CD4-positive, alpha-beta T cell (primary cell): ENCODE results near the gene ADRA2B. TPM values are rescaled to one million over a fixed set of nuclear protein-coding genes. Genes with fewer than 3 reads are reported as not detected.

Experiments used
- ATAC-seq: fragments of 200-7000 bp; cut with Tn5 transposase; one replicate; pipeline ENCODE4 v1.10.0; 2022; ENCODE audit warnings: mild to moderate bottlenecking; ENCODE audit not compliant: poor library complexity
- CTCF ChIA-PET: fragments of 350-600 bp; sonication (Branson Sonifier 250); formaldehyde crosslinking; loops from one replicate; lab custom pipeline; 2021; ENCODE audit warnings: antibody characterized with exemption, inconsistent platforms; lab: Charles Lee
- POLR2A ChIA-PET: fragments of 350-600 bp; sonication (Branson Sonifier 250); formaldehyde crosslinking; loops from one replicate; lab custom pipeline; 2021; ENCODE audit warnings: antibody characterized with exemption, inconsistent platforms; lab: Charles Lee
- DNase-seq, 14 experiments: peaks; one replicate each; pipeline ENCODE4 v3.0.0-alpha.2; 2013 to 2020; ENCODE audit warnings: mixed read lengths in 2 of 14
- H3K27ac ChIP-seq, 2 donors: one replicate each; pipeline versions ENCODE4 v1.5.1 to v1.7.0; 2013; ENCODE audit warnings: low read length in 2 of 2, low read depth in 1 of 2, mild to moderate bottlenecking in 1 of 2
- H3K27me3 ChIP-seq, 2 experiments: 1 replicate in 1 of 2; 2 replicates in 1 of 2; pipeline versions ENCODE4 v1.6.1 to v1.7.0; 2013; ENCODE audit warnings: low read length in 2 of 2, control low read depth in 1 of 2, mild to moderate bottlenecking in 1 of 2, moderate library complexity in 1 of 2; ENCODE audit not compliant: insufficient read depth in 2 of 2, control insufficient read depth in 1 of 2
- H3K36me3 ChIP-seq: one replicate; pipeline ENCODE4 v1.6.1; 2013; ENCODE audit warnings: low read length, control low read depth; ENCODE audit not compliant: insufficient read depth
- H3K4me1 ChIP-seq: one replicate; pipeline ENCODE4 v1.6.1; 2013; ENCODE audit warnings: low read length, control low read depth; ENCODE audit not compliant: insufficient read depth
- H3K4me3 ChIP-seq: one replicate; pipeline ENCODE4 v1.5.1; 2013; ENCODE audit warnings: mild to moderate bottlenecking, low read length, moderate library complexity
- H3K9me3 ChIP-seq, 2 experiments: 1 replicate in 1 of 2; 2 replicates in 1 of 2; pipeline versions ENCODE4 v1.6.1 to v1.7.0; 2013; ENCODE audit warnings: low read length in 2 of 2, mild to moderate bottlenecking in 2 of 2, control low read depth in 1 of 2, moderate library complexity in 1 of 2; ENCODE audit not compliant: control insufficient read depth in 1 of 2, insufficient read depth in 1 of 2
- H3K27ac Mint-ChIP-seq: one replicate; pipeline ENCODE4 v1.8.0; 2020; ENCODE audit warnings: mixed read lengths
- H3K27me3 Mint-ChIP-seq: one replicate; pipeline ENCODE4 v1.8.0; 2021; ENCODE audit warnings: mixed read lengths
- H3K36me3 Mint-ChIP-seq: one replicate; pipeline ENCODE4 v1.8.0; 2021; ENCODE audit warnings: low read depth, mixed read lengths
- H3K4me1 Mint-ChIP-seq: one replicate; pipeline ENCODE4 v1.8.0; 2021; ENCODE audit warnings: low read depth, mixed read lengths
- H3K4me3 Mint-ChIP-seq: one replicate; pipeline ENCODE4 v1.8.0; 2020; ENCODE audit warnings: mild to moderate bottlenecking, mixed read lengths
- H3K9me3 Mint-ChIP-seq: one replicate; pipeline ENCODE4 v1.8.0; 2020; ENCODE audit warnings: mixed read lengths
- CTCF ChIP-seq: fragments of 200-600 bp; IDR thresholded peaks from one replicate; pipeline ENCODE4 v1.8.0; 2022; ENCODE audit warnings: antibody characterized with exemption, mild to moderate bottlenecking
- intact Hi-C, 2 experiments: fragments of 100-400 bp; cut with DNase I in 1 of 2; cut with micrococcal nuclease in 1 of 2; formaldehyde crosslinking; loops; one replicate each; pipeline versions ENCODE4 v1.15.1 to v1.9.0; 2023 to 2025; cut with DNase I, micrococcal nuclease
- total RNA-seq, 174 experiments: library from RNA in 2 of 174; stranded (reverse) in 2 of 174; gene quantifications; one replicate each; pipeline ENCODE4 v1.2.3 and lab custom pipeline; 2021 to 2026

The ADRA2B gene
- total RNA-seq, 2 experiments from 2014 or later = 0.52 to 0.84 TPM

DNA sequence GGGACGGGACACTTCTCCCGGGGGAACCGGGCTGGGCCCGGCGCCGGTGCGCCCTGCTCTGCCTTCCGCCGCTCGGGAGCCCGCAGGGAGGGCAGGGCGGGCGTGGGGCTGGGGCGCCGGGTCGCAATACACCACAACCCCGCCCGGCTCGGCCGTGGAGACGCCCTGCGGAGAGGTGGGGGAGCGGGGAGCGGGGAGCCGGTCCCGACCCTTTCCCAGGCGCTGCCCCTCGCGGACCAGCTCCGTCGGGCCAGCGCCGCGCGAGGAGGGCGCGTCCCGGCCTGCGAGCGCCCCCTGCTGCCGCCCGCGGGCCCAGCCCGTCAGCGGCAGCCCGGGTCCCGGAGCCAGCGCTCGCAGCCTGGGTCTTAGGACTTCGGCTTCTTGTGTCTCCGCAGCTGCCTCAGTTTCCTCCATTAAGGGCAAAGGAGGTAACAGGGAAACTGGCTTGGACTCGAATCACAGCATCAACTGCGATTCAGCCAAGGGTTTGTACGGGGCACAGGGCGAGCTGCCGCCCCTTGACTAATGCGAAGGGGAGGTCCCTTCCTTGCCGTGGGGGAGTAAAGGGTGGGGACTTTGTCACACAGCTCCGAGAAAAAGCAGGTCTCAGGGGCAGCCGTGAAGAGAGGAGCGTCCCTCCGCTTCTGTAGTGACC lies 635 bp upstream of the ADRA2B start:
- no peak overlapping the region for H3K27ac ChIP-seq
- peaks cover 31% of the 10 kb centered on the region for H3K27me3 Mint-ChIP-seq
- no peaks in the 10 kb centered on the region for H3K36me3 ChIP-seq
- ATAC-seq (peak; percentile 75), DNase-seq (peak in 13 of 14 experiments; percentile 37 to 86 (median 55))
- peak overlapping the region; percentile 77 for H3K4me3 Mint-ChIP-seq
- ChIA-PET POLR2A (interaction anchor here (0.7 to 1.7 kb wide), 6 partner anchors 10 to 125 kb away, joined by 3 to 8 read pairs (median 4); partner anchors contain the start of genes ANKRD36C, ASTL and STARD7), CTCF (interaction anchor here (0.7 to 3.5 kb wide), 23 partner anchors 9 to 125 kb away, joined by 3 to 35 read pairs (median 5); partner anchors contain the start of genes ANKRD36C, ASTL, DUSP2 and STARD7)
- no peaks in the 10 kb centered on the region for H3K9me3 ChIP-seq
- no peaks in the 10 kb centered on the region for H3K9me3 Mint-ChIP-seq
- intact Hi-C loops = loop anchor here (2.0 to 10.0 kb wide), 3 partner anchors 92 to 124 kb away; no protein-coding TSS in a partner anchor
- peaks cover 10% of the 10 kb centered on the region for H3K4me1 Mint-ChIP-seq
- peaks cover 4% of the 10 kb centered on the region for H3K36me3 Mint-ChIP-seq
- no peak overlapping the region for H3K27ac Mint-ChIP-seq
- peaks cover 15 to 22% of the 10 kb centered on the region in 2 experiments for H3K27me3 ChIP-seq
- peak overlapping the region; percentile 21 for H3K4me3 ChIP-seq
- peak; percentile 61 for TF ChIP-seq CTCF
- H3K4me1 ChIP-seq = peaks cover 18% of the 10 kb centered on the region

DNA sequence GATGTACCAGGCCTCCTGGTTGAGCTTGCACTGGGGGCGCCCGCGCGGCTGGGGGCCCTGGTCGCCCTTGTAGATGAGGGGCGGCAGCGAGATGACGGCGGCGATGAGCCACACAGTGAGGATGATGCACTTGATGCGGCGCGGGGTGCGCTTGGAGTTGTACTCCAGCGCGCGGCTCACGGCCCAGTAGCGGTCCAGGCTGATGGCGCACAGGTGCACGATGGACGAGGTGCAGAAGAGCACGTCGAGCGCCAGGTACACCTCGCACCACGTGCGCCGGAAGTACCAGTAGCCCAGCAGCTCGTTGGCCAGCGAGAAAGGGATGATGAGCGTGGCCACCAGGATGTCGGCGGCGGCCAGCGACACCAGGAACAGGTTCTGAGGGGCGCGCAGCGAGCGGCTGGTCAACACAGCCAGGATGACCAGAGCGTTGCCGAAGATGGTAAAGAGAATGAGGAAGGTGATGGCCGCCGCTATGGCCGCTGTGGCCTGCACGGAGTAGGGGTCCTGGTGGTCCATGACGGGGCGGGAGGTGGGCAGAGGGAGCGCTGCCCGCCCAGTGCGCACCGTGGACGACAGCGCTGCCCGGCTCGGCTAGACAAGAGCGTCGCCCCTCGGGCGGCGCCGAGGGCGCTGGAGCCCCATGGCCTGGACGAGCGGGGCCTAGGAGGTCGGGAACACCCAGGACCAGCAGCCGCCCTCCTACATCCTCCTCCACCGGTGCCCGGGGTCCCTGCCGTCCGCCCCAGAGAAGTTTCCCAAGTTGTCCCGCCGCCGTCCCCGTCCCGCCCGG lies 544 bp downstream of the ADRA2B start:
- DNase-seq = peak in 1 of 14 experiments; percentile 43

More for the DNA sequence above, 544 bp downstream of the ADRA2B start:
- peaks cover 10% of the 10 kb centered on the region for H3K4me1 Mint-ChIP-seq
- no peaks in the 10 kb centered on the region for H3K9me3 Mint-ChIP-seq
- intact Hi-C loops = loop anchor here (2.0 to 10.0 kb wide), 3 partner anchors 91 to 123 kb away; no protein-coding TSS in a partner anchor
- peaks cover 22% of the 10 kb centered on the region for H3K27me3 Mint-ChIP-seq
- Histone ChIP-seq H3K27me3 (peaks cover 9 to 10% of the 10 kb centered on the region in 2 experiments), H3K4me3 (peak overlapping the region; percentile 24), H3K9me3 (no peaks in the 10 kb centered on the region), H3K36me3 (no peaks in the 10 kb centered on the region), H3K4me1 (peaks cover 18% of the 10 kb centered on the region), H3K27ac (no peak overlapping the region)
- no peak for TF ChIP-seq CTCF
- peak overlapping the region; percentile 83 for H3K4me3 Mint-ChIP-seq
- ATAC-seq = peak; percentile 1
- POLR2A ChIA-PET = interaction anchor here (1.3 to 1.7 kb wide), 3 partner anchors 93 to 124 kb away, joined by 3 to 8 read pairs (median 5); partner anchors contain the start of gene ANKRD36C
- CTCF ChIA-PET = interaction anchor here (0.8 to 3.5 kb wide), 6 partner anchors 23 to 124 kb away, joined by 3 to 35 read pairs (median 12); partner anchors contain the start of genes ANKRD36C and ASTL
- peaks cover 4% of the 10 kb centered on the region for H3K36me3 Mint-ChIP-seq
- no peak overlapping the region for H3K27ac Mint-ChIP-seq
